ENCODE measurements around the gene ANKHD1. TPM values are rescaled to one million over a fixed set of nuclear protein-coding genes. Genes with fewer than 3 reads are reported as not detected.

The ANKHD1 gene
- total RNA-seq, 4 donors from 2014 or later: 148 to 362 (median 168) TPM

- DNase-seq (ENCODE audit: low spot score in 2 of 2): no peak
- Histone ChIP-seq H3K4me1 (no peaks in the 10 kb centered on the region), H3K4me3 (no peak overlapping the region), H3K27me3 (no peaks in the 10 kb centered on the region), H3K9me3 (no peaks in the 10 kb centered on the region), H3K27ac (no peak overlapping the region), H3K36me3 (peaks cover 82% of the 10 kb centered on the region)
- WGBS: 83% methylated on average over 4 of the region's 4 CpGs
- TF ChIP-seq POLR2A (IDR thresholded peaks at IDR 0.05) (no peak), POLR2AphosphoS5 (IDR thresholded peaks at IDR 0.05) (no peak), EP300 (IDR thresholded peaks at IDR 0.05) (no peak)
- TF ChIP-seq, protein P1, sequence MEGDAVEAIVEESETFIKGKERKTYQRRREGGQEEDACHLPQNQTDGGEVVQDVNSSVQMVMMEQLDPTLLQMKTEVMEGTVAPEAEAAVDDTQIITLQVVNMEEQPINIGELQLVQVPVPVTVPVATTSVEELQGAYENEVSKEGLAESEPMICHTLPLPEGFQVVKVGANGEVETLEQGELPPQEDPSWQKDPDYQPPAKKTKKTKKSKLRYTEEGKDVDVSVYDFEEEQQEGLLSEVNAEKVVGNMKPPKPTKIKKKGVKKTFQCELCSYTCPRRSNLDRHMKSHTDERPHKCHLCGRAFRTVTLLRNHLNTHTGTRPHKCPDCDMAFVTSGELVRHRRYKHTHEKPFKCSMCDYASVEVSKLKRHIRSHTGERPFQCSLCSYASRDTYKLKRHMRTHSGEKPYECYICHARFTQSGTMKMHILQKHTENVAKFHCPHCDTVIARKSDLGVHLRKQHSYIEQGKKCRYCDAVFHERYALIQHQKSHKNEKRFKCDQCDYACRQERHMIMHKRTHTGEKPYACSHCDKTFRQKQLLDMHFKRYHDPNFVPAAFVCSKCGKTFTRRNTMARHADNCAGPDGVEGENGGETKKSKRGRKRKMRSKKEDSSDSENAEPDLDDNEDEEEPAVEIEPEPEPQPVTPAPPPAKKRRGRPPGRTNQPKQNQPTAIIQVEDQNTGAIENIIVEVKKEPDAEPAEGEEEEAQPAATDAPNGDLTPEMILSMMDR (IDR thresholded peaks at IDR 0.05): no peak
Measured at GRCh38 chr5:140509898-140510297, 108.3 kb downstream of the ANKHD1 start.

DNA sequence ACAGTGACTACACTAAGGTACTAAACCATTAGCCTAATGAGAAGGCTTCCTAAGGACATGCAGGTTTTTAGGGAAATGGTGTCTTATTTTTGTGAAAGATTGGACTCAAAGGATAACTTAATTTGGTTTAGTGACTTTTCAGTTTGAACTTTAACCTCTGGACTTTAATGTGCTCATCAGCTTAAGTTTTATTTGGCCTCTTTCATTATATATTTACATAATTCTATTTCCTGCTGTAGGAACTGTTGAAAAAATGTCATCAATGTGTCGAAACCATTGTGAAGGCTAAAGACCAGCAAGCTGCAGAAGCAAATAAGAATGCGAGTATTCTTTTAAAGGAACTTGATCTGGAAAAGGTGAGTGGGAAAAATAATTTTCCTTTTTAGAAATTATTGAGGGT is 111.5 kb downstream of the ANKHD1 start:
- DNase-seq (ENCODE audit: low spot score in 2 of 2): no peak
- Histone ChIP-seq H3K27me3 (no peaks in the 10 kb centered on the region), H3K4me3 (no peak overlapping the region), H3K27ac (no peak overlapping the region), H3K9me3 (no peaks in the 10 kb centered on the region), H3K36me3 (peaks cover 59% of the 10 kb centered on the region), H3K4me1 (no peaks in the 10 kb centered on the region)
- TF ChIP-seq POLR2AphosphoS5 (IDR thresholded peaks at IDR 0.05) (no peak), POLR2A (IDR thresholded peaks at IDR 0.05) (no peak), EP300 (IDR thresholded peaks at IDR 0.05) (no peak)
- TF ChIP-seq, protein P1 (IDR thresholded peaks at IDR 0.05): no peak
- 95% methylated on average over 2 of the region's 2 CpGs for WGBS

DNA sequence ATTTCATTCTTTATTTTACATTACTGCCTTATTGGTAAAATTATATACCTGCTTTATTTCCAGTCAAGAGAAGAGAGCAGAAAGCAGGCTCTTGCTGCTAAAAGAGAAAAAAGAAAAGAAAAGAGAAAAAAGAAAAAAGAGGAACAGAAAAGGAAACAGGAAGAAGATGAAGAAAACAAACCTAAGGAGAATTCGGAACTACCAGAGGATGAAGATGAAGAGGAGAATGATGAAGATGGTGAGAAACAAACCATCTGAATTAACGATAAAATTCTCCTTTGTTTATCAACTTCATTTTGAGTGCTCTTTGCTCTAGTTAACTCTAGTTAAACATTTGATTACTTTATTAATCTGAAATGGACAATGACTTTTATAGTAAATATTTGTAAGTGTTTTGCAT is 122.4 kb downstream of the ANKHD1 start:
- TF ChIP-seq POLR2A (IDR thresholded peaks at IDR 0.05): no peak
- TF ChIP-seq EP300 (IDR thresholded peaks at IDR 0.05): no peak
- TF ChIP-seq, protein P1 (IDR thresholded peaks at IDR 0.05): no peak
- TF ChIP-seq POLR2AphosphoS5 (IDR thresholded peaks at IDR 0.05): no peak
- Histone ChIP-seq H3K4me1 (no peaks in the 10 kb centered on the region), H3K36me3 (peaks cover 54% of the 10 kb centered on the region), H3K27me3 (no peaks in the 10 kb centered on the region), H3K27ac (no peak overlapping the region), H3K4me3 (no peak overlapping the region), H3K9me3 (no peaks in the 10 kb centered on the region)
- DNase-seq (ENCODE audit: low spot score in 2 of 2): no peak
- 87% methylated on average over 2 of the region's 2 CpGs for WGBS

GRCh38 chr5:140540227-140540626 is 138.6 kb downstream of the ANKHD1 start:
- H3K27me3 ChIP-seq: no peaks in the 10 kb centered on the region
- TF ChIP-seq POLR2A (IDR thresholded peaks at IDR 0.05): no peak
- no peak for TF ChIP-seq POLR2AphosphoS5 (IDR thresholded peaks at IDR 0.05)
- TF ChIP-seq, protein P1 (IDR thresholded peaks at IDR 0.05): no peak
- no peak for TF ChIP-seq EP300 (IDR thresholded peaks at IDR 0.05)
- peaks cover 90% of the 10 kb centered on the region for H3K36me3 ChIP-seq
- 91% methylated on average over 1 of the region's 1 CpG for WGBS
- no peaks in the 10 kb centered on the region for H3K4me1 ChIP-seq
- H3K4me3 ChIP-seq: no peak overlapping the region
- DNase-seq (ENCODE audit: low spot score in 2 of 2): no peak
- no peaks in the 10 kb centered on the region for H3K9me3 ChIP-seq
- no peak overlapping the region for H3K27ac ChIP-seq

- peaks cover 66% of the 10 kb centered on the region for H3K36me3 ChIP-seq
- H3K27ac ChIP-seq: no peak overlapping the region
- no peak for TF ChIP-seq POLR2AphosphoS5 (IDR thresholded peaks at IDR 0.05)
- no peaks in the 10 kb centered on the region for H3K9me3 ChIP-seq
- no peak for DNase-seq (ENCODE audit: low spot score in 2 of 2)
- WGBS: 93% methylated on average over 5 of the region's 5 CpGs
- H3K27me3 ChIP-seq: no peaks in the 10 kb centered on the region
- H3K4me1 ChIP-seq: peaks cover 17% of the 10 kb centered on the region
- H3K4me3 ChIP-seq: no peak overlapping the region
Measured at GRCh38 chr5:140542972-140543371, 141.3 kb downstream of the ANKHD1 start.

GRCh38 chr5:140544986-140545385 is 143.4 kb downstream of the ANKHD1 start:
- 94% methylated on average over 7 of the region's 7 CpGs for WGBS
- Histone ChIP-seq H3K4me1 (peaks cover 37% of the 10 kb centered on the region), H3K36me3 (peaks cover 55% of the 10 kb centered on the region), H3K4me3 (no peak overlapping the region), H3K27me3 (no peaks in the 10 kb centered on the region), H3K27ac (no peak overlapping the region), H3K9me3 (no peaks in the 10 kb centered on the region)
- DNase-seq (ENCODE audit: low spot score in 2 of 2): no peak
- TF ChIP-seq POLR2AphosphoS5 (IDR thresholded peaks at IDR 0.05): no peak
- TF ChIP-seq EP300 (IDR thresholded peaks at IDR 0.05): no peak
- no peak for TF ChIP-seq POLR2A (IDR thresholded peaks at IDR 0.05)
